Panc1 (cell line): ENCODE results near the gene SOX5. TPM values are rescaled to one million over a fixed set of nuclear protein-coding genes. Genes with fewer than 3 reads are reported as not detected.

Source experiments
- ATAC-seq: fragments of 200-7000 bp; cut with Tn5 transposase; 2 replicates; pipeline ENCODE4 v1.9.1; 2020; ENCODE audit warnings: mild to moderate bottlenecking, moderate library complexity
- BruUV-seq: library from RNA; stranded (reverse); fragments of 400-500 nt; replicated peaks from 2 replicates; lab custom pipeline; 2021; lab: Mats Ljungman, UMichigan
- CTCF ChIA-PET: fragments of 300-600 bp; sonication (Branson Sonifier 250); formaldehyde crosslinking; loops from one replicate; lab custom pipeline; 2022; ENCODE audit warnings: antibody characterized with exemption; lab: Charles Lee
- POLR2A ChIA-PET: fragments of 300-600 bp; sonication (Branson Sonifier 250); formaldehyde crosslinking; loops from one replicate; lab custom pipeline; 2022; ENCODE audit warnings: antibody characterized with exemption; lab: Charles Lee
- DNase-seq: peaks from one replicate; pipeline ENCODE4 v3.0.0-alpha.2; 2010; ENCODE audit warnings: low read depth, low spot score
- H3K27ac ChIP-seq: 2 replicates; pipeline ENCODE4 v1.5.1; 2011; ENCODE audit warnings: mild to moderate bottlenecking, low read length, inconsistent platforms
- H3K27me3 ChIP-seq: fragments of 200-500 bp; sonication (Bioruptor generic); 2 replicates; pipeline ENCODE4 v1.6.0; 2014; ENCODE audit warnings: low read length, inconsistent platforms; ENCODE audit not compliant: control insufficient read depth, insufficient read depth
- H3K36me3 ChIP-seq: fragments of 200-500 bp; sonication (Bioruptor generic); 2 replicates; pipeline ENCODE4 v1.5.1; 2014; ENCODE audit warnings: inconsistent platforms, mild to moderate bottlenecking, low read length, moderate library complexity; ENCODE audit not compliant: control insufficient read depth, insufficient read depth
- H3K4me1 ChIP-seq: 2 replicates; pipeline ENCODE4 v1.5.1; 2011; ENCODE audit warnings: inconsistent platforms, mild to moderate bottlenecking, low read length, moderate library complexity; ENCODE audit not compliant: control insufficient read depth, insufficient read depth
- H3K4me3 ChIP-seq, 2 experiments: 2 replicates each; pipeline ENCODE4 v1.5.1; 2011 to 2012; ENCODE audit warnings: low read depth in 2 of 2, low read length in 2 of 2, mild to moderate bottlenecking in 2 of 2, inconsistent platforms in 1 of 2, moderate library complexity in 1 of 2
- H3K9me3 ChIP-seq: fragments of 200-500 bp; sonication (Bioruptor generic); 2 replicates; pipeline ENCODE4 v1.5.1; 2014; ENCODE audit warnings: low read depth, mild to moderate bottlenecking, inconsistent platforms, low read length, moderate library complexity; ENCODE audit not compliant: control insufficient read depth, insufficient read depth
- CTCF ChIP-seq: fragments of 450-650 bp; IDR thresholded peaks from 2 replicates; pipeline ENCODE4 v1.5.1; 2017; ENCODE audit warnings: mild to moderate bottlenecking
- POLR2AphosphoS5 ChIP-seq: IDR thresholded peaks from 2 replicates; pipeline ENCODE4 v1.6.1; 2012; ENCODE audit warnings: mild to moderate bottlenecking, low read depth, low read length, moderate library complexity
- SIN3A ChIP-seq: IDR thresholded peaks from 2 replicates; pipeline ENCODE4 v1.6.1; 2012; ENCODE audit warnings: low read depth, mild to moderate bottlenecking, low read length, moderate library complexity, borderline replicate concordance; ENCODE audit not compliant: insufficient read depth
- TCF7L2 ChIP-seq: IDR thresholded peaks from 2 replicates; pipeline ENCODE4 v1.6.1; 2011; ENCODE audit warnings: mild to moderate bottlenecking, low read depth, low read length, inconsistent platforms
- in situ Hi-C: cut with HindIII; loops from 2 replicates; pipeline ENCODE4 v1.10.0; 2016; ENCODE audit warnings: low sequenced_read_pairs, low pct_unique_long_range_greater_than_20kb
- intact Hi-C: fragments of 100-400 bp; cut with micrococcal nuclease; formaldehyde crosslinking; loops from one replicate; pipeline ENCODE4 v1.10.0; 2022; ENCODE audit not compliant: unreplicated experiment
- total RNA-seq: library from RNA; stranded (reverse); gene quantifications from one replicate; pipeline ENCODE4 v1.2.1, GENCODE V29; 2021; ENCODE audit not compliant: unreplicated experiment
- TF ChIP-seq, protein P1 (sequence below), 2 experiments: IDR thresholded peaks; 2 replicates each; pipeline ENCODE4 v1.6.1; 2011 to 2012; ENCODE audit warnings: low read depth in 2 of 2, control low read depth in 1 of 2, low read length in 1 of 2, mild to moderate bottlenecking in 1 of 2, moderate library complexity in 1 of 2; ENCODE audit not compliant: insufficient read depth in 1 of 2

Gene SOX5
- total RNA-seq, 1 experiment from 2014 or later = 0.23 TPM

DNA sequence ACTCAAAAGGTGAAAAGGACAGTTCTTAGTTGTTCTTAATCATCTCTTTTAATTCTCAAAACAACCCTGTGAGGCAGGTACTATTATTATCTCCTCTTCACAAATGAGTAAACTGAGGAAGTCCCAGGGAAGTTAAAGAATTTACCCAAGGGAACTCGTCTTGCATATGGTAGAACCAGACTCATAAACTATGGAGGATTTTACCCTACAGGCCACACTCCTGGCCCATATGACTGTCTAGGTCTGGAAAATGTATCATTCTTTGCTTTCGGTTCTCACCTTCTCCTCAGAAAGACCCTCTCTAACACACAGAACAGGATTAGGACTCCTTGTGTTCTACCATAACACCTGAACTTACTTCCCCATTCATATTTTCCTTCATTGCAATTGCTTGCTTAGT lies 18.9 kb downstream of the SOX5 start:
- no peak for DNase-seq
- Histone ChIP-seq H3K27me3 (no peaks in the 10 kb centered on the region), H3K9me3 (no peaks in the 10 kb centered on the region), H3K4me1 (no peaks in the 10 kb centered on the region), H3K36me3 (no peaks in the 10 kb centered on the region), H3K27ac (no peak overlapping the region), H3K4me3 (no peak overlapping the region)
- TF ChIP-seq, protein P1, sequence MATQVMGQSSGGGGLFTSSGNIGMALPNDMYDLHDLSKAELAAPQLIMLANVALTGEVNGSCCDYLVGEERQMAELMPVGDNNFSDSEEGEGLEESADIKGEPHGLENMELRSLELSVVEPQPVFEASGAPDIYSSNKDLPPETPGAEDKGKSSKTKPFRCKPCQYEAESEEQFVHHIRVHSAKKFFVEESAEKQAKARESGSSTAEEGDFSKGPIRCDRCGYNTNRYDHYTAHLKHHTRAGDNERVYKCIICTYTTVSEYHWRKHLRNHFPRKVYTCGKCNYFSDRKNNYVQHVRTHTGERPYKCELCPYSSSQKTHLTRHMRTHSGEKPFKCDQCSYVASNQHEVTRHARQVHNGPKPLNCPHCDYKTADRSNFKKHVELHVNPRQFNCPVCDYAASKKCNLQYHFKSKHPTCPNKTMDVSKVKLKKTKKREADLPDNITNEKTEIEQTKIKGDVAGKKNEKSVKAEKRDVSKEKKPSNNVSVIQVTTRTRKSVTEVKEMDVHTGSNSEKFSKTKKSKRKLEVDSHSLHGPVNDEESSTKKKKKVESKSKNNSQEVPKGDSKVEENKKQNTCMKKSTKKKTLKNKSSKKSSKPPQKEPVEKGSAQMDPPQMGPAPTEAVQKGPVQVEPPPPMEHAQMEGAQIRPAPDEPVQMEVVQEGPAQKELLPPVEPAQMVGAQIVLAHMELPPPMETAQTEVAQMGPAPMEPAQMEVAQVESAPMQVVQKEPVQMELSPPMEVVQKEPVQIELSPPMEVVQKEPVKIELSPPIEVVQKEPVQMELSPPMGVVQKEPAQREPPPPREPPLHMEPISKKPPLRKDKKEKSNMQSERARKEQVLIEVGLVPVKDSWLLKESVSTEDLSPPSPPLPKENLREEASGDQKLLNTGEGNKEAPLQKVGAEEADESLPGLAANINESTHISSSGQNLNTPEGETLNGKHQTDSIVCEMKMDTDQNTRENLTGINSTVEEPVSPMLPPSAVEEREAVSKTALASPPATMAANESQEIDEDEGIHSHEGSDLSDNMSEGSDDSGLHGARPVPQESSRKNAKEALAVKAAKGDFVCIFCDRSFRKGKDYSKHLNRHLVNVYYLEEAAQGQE (IDR thresholded peaks at IDR 0.05; ENCODE audit: insufficient read depth in 1 of 2, low read depth in 2 of 2, low read length in 1 of 2) = no peak
- no peak for TF ChIP-seq SIN3A
- TF ChIP-seq CTCF = no peak
- TF ChIP-seq TCF7L2 = no peak
- TF ChIP-seq POLR2AphosphoS5 = no peak
- BruUV-seq = no TSS peak
- CTCF ChIA-PET = no interaction called here
- ATAC-seq = no peak
- in situ Hi-C loops (no loop called here), intact Hi-C loops (no loop called here)
- POLR2A ChIA-PET = no interaction called here

- no TSS peak for BruUV-seq
- ATAC-seq = no peak
- no peak for DNase-seq
- no peaks in the 10 kb centered on the region for H3K27me3 ChIP-seq
- H3K36me3 ChIP-seq = no peaks in the 10 kb centered on the region
- no peak overlapping the region for H3K27ac ChIP-seq
- H3K9me3 ChIP-seq = no peaks in the 10 kb centered on the region
- TF ChIP-seq CTCF = no peak
- TF ChIP-seq SIN3A = no peak
- TF ChIP-seq TCF7L2 = no peak
- no peak for TF ChIP-seq POLR2AphosphoS5
- TF ChIP-seq, protein P1 (IDR thresholded peaks at IDR 0.05; ENCODE audit: insufficient read depth in 1 of 2, low read depth in 2 of 2, low read length in 1 of 2) = no peak
- ChIA-PET CTCF (interaction anchor here (0.6 kb wide), 1 partner anchor 367 kb away, joined by 3 read pairs; no protein-coding TSS in a partner anchor), POLR2A (no interaction called here)
- intact Hi-C loops (no loop called here), in situ Hi-C loops (no loop called here)
- H3K4me1 ChIP-seq = no peaks in the 10 kb centered on the region
- H3K4me3 ChIP-seq = no peak overlapping the region
Measured at GRCh38 chr12:23929906-23930305, 19.6 kb downstream of the SOX5 start.
